H9 (cell line): Measurements from ENCODE around the gene LRP8. TPM values are rescaled to one million over a fixed set of nuclear protein-coding genes. Genes with fewer than 3 reads are reported as not detected.

Experiments
- DNase-seq: peaks from one replicate; pipeline ENCODE4 v3.0.0-alpha.2; 2017
- H2AFZ ChIP-seq: one replicate; pipeline ENCODE4 v1.6.1; 2013; ENCODE audit warnings: mild to moderate bottlenecking, low read length, control low read depth, moderate library complexity
- H2AK5ac ChIP-seq: 2 replicates; pipeline ENCODE4 v1.6.1; 2013; ENCODE audit warnings: low read length, control low read depth, mixed read lengths; ENCODE audit not compliant: insufficient read length
- H2BK120ac ChIP-seq: one replicate; pipeline ENCODE4 v1.6.1; 2013; ENCODE audit warnings: low read depth, mild to moderate bottlenecking, low read length, control low read depth, inconsistent platforms; ENCODE audit not compliant: poor library complexity, severe bottlenecking
- H2BK12ac ChIP-seq: 2 replicates; pipeline ENCODE4 v1.6.1; 2013; ENCODE audit warnings: low read length, control low read depth, mixed read lengths, low read depth; ENCODE audit not compliant: insufficient read length
- H2BK15ac ChIP-seq: 2 replicates; pipeline ENCODE4 v1.6.1; 2013; ENCODE audit warnings: low read depth, low read length, control low read depth
- H2BK20ac ChIP-seq: one replicate; pipeline ENCODE4 v1.6.1; 2013; ENCODE audit warnings: low read depth, mild to moderate bottlenecking, low read length, control low read depth, inconsistent platforms; ENCODE audit not compliant: poor library complexity, severe bottlenecking
- H2BK5ac ChIP-seq: 2 replicates; pipeline ENCODE4 v1.6.1; 2013; ENCODE audit warnings: low read length, control low read depth, mixed read lengths; ENCODE audit not compliant: insufficient read length
- H3K14ac ChIP-seq: 2 replicates; pipeline ENCODE4 v1.6.1; 2013; ENCODE audit warnings: low read length, control low read depth; ENCODE audit not compliant: insufficient read depth
- H3K18ac ChIP-seq: 2 replicates; pipeline ENCODE4 v1.6.1; 2013; ENCODE audit warnings: low read depth, mild to moderate bottlenecking, mixed read lengths, low read length, control low read depth; ENCODE audit not compliant: insufficient read length
- H3K23ac ChIP-seq: 2 replicates; pipeline ENCODE4 v1.6.1; 2013; ENCODE audit warnings: low read length, control low read depth, mixed read lengths, low read depth; ENCODE audit not compliant: insufficient read length
- H3K23me2 ChIP-seq: 2 replicates; pipeline ENCODE4 v1.6.1; 2013; ENCODE audit warnings: low read depth, mild to moderate bottlenecking, mixed read lengths, low read length, control low read depth; ENCODE audit not compliant: insufficient read length, poor library complexity, severe bottlenecking
- H3K27ac ChIP-seq: 2 replicates; pipeline ENCODE4 v1.5.1; 2013; ENCODE audit warnings: low read length, control low read depth, mixed read lengths, low read depth; ENCODE audit not compliant: insufficient read length
- H3K27me3 ChIP-seq: 2 replicates; pipeline ENCODE4 v1.6.1; 2013; ENCODE audit warnings: low read length, control low read depth, inconsistent platforms; ENCODE audit not compliant: insufficient read depth
- H3K4ac ChIP-seq: 2 replicates; pipeline ENCODE4 v1.6.1; 2013; ENCODE audit warnings: low read depth, mild to moderate bottlenecking, control low read depth, inconsistent platforms, low read length, moderate library complexity
- H3K4me1 ChIP-seq: 2 replicates; pipeline ENCODE4 v1.6.1; 2013; ENCODE audit warnings: low read length, control low read depth, inconsistent platforms; ENCODE audit not compliant: insufficient read depth
- H3K4me2 ChIP-seq: 2 replicates; pipeline ENCODE4 v1.6.1; 2013; ENCODE audit warnings: low read length, control low read depth, mixed read lengths; ENCODE audit not compliant: insufficient read length, insufficient read depth
- H3K56ac ChIP-seq: 2 replicates; pipeline ENCODE4 v1.6.1; 2013; ENCODE audit warnings: low read depth, mild to moderate bottlenecking, mixed read lengths, low read length, control low read depth; ENCODE audit not compliant: insufficient read length
- H3K79me1 ChIP-seq: 2 replicates; pipeline ENCODE4 v1.6.1; 2013; ENCODE audit warnings: low read depth, mild to moderate bottlenecking, moderate library complexity, low read length, control low read depth, inconsistent platforms; ENCODE audit not compliant: insufficient read depth, poor library complexity, severe bottlenecking
- H3K79me2 ChIP-seq: 2 replicates; pipeline ENCODE4 v1.6.1; 2013; ENCODE audit warnings: low read length, control low read depth, inconsistent platforms; ENCODE audit not compliant: insufficient read depth
- H3K9ac ChIP-seq: 2 replicates; pipeline ENCODE4 v1.6.1; 2013; ENCODE audit warnings: low read length, control low read depth, mixed read lengths; ENCODE audit not compliant: insufficient read length; ENCODE audit errors: extremely low read depth
- H3K9me3 ChIP-seq: one replicate; pipeline ENCODE4 v1.6.1; 2013; ENCODE audit warnings: low read depth, low read length, inconsistent platforms; ENCODE audit not compliant: control insufficient read depth
- H3T11ph ChIP-seq: one replicate; pipeline ENCODE4 v1.6.1; 2013; ENCODE audit warnings: mild to moderate bottlenecking, low read length, control low read depth, inconsistent platforms
- H4K20me1 ChIP-seq: one replicate; pipeline ENCODE4 v1.6.1; 2013; ENCODE audit not compliant: control insufficient read depth, insufficient read length, insufficient read depth
- H4K5ac ChIP-seq: 2 replicates; pipeline ENCODE4 v1.6.1; 2013; ENCODE audit warnings: low read depth, mild to moderate bottlenecking, mixed read lengths, low read length, control low read depth; ENCODE audit not compliant: insufficient read length
- H4K8ac ChIP-seq: replicated peaks from 2 replicates; pipeline ENCODE4 v1.6.1; 2013; ENCODE audit warnings: low read length, control low read depth, mixed read lengths, low read depth; ENCODE audit not compliant: insufficient read length
- H4K91ac ChIP-seq: 2 replicates; pipeline ENCODE4 v1.6.1; 2013; ENCODE audit warnings: low read depth, mild to moderate bottlenecking, moderate library complexity, mixed read lengths, low read length, control low read depth; ENCODE audit not compliant: insufficient read length
- H3K27ac Mint-ChIP-seq, 3 experiments: 2 replicates in 2 of 3; 3 replicates in 1 of 3; pipeline ENCODE4 v1.8.0; 2020 to 2021; ENCODE audit warnings: mixed read lengths in 3 of 3, mild to moderate bottlenecking in 1 of 3, moderate library complexity in 1 of 3
- H3K27me3 Mint-ChIP-seq: 2 replicates; pipeline ENCODE4 v1.8.0; 2021; ENCODE audit warnings: low read depth, mild to moderate bottlenecking, moderate library complexity, mixed read lengths
- H3K36me3 Mint-ChIP-seq, 3 experiments: 2 replicates in 2 of 3; 3 replicates in 1 of 3; pipeline ENCODE4 v1.8.0; 2020 to 2021; ENCODE audit warnings: low read depth in 3 of 3, mixed read lengths in 3 of 3; ENCODE audit not compliant: insufficient read depth in 1 of 3
- H3K4me1 Mint-ChIP-seq, 2 experiments: 2 replicates each; pipeline ENCODE4 v1.8.0; 2020; ENCODE audit warnings: mixed read lengths in 2 of 2
- H3K4me3 Mint-ChIP-seq, 2 experiments: 2 replicates in 1 of 2; 3 replicates in 1 of 2; pipeline ENCODE4 v1.8.0; 2020 to 2021; ENCODE audit warnings: mild to moderate bottlenecking in 2 of 2, mixed read lengths in 2 of 2, moderate library complexity in 1 of 2
- H3K9me3 Mint-ChIP-seq, 2 experiments: 2 replicates in 1 of 2; 3 replicates in 1 of 2; pipeline ENCODE4 v1.8.0; 2020; ENCODE audit warnings: mild to moderate bottlenecking in 2 of 2, mixed read lengths in 2 of 2, moderate library complexity in 1 of 2
- WGBS: extraction: QIAGEN DNeasy Blood & Tissue Kit; methylation state at CpG from one replicate; pipeline ENCODE4 v1.1.7; 2013; ENCODE audit warnings: missing lambda C conversion rate, low lambda C conversion rate, mixed read lengths; ENCODE audit not compliant: insufficient read length; ENCODE audit errors: extremely low coverage; 5-methylcytosine and 5-hydroxymethylcytosine counted together
- total RNA-seq: library from RNA; stranded (reverse); gene quantifications from 2 replicates; pipeline ENCODE4 v1.2.1, GENCODE V29; 2021
- TF ChIP-seq, protein P1 (sequence below): fragments of 200-600 bp; sonication (generic); conservative IDR thresholded peaks from 3 replicates; pipeline ENCODE4 v1.8.0; 2021; ENCODE audit warnings: antibody characterized with exemption, mild to moderate bottlenecking

The LRP8 gene
- total RNA-seq, 1 experiment from 2014 or later, result 78.6 TPM

DNA sequence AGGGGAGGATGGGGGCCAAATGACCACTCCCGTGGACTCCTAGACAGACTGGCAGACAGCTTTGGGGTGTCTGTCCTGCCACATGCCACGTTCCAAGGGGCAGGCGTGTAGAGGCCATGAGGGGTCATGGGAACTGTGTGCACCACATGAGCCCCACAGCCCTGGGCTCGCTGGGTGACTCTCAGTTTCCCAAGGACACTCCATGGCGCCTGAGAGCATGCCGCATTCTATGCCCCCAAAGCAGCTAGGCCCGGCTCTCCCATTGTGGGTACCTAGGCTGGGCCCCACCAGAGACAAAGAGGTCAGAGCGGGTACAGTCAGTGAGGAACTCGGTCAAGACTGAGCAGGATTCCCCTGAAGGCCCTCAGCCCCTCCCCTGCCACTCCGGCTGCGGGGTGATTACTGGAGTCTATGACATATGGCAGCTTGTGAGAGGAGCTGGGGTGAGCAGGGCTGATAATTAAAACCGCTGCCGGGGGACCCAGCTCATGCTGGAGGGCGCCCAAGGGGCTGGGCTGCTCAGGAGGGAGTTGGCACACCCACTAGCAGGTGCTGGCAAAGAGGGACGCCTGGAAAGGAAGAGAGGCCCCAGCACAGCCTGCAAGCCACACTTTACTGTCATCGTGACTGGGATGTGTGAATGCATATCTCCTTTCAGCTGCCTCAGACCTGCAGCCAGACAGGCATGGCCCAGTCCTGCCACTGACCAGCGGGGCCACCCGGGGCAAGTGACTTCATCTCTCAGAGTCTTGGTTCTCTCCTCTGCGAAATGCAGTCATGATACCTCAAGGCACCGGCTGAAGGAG lies 8.4 kb downstream of the LRP8 start:
- H3K14ac ChIP-seq, result no peak overlapping the region
- no peaks in the 10 kb centered on the region for H3K9me3 Mint-ChIP-seq
- H3K23ac ChIP-seq, result no peak overlapping the region
- H3K27me3 ChIP-seq, result no peaks in the 10 kb centered on the region
- no peak overlapping the region for H3K18ac ChIP-seq
- TF ChIP-seq, protein P1, sequence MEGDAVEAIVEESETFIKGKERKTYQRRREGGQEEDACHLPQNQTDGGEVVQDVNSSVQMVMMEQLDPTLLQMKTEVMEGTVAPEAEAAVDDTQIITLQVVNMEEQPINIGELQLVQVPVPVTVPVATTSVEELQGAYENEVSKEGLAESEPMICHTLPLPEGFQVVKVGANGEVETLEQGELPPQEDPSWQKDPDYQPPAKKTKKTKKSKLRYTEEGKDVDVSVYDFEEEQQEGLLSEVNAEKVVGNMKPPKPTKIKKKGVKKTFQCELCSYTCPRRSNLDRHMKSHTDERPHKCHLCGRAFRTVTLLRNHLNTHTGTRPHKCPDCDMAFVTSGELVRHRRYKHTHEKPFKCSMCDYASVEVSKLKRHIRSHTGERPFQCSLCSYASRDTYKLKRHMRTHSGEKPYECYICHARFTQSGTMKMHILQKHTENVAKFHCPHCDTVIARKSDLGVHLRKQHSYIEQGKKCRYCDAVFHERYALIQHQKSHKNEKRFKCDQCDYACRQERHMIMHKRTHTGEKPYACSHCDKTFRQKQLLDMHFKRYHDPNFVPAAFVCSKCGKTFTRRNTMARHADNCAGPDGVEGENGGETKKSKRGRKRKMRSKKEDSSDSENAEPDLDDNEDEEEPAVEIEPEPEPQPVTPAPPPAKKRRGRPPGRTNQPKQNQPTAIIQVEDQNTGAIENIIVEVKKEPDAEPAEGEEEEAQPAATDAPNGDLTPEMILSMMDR, result no peak
- H3K4me1 ChIP-seq, result no peaks in the 10 kb centered on the region
- H3K56ac ChIP-seq, result no peak overlapping the region
- H3K4me2 ChIP-seq, result no peak overlapping the region
- no peak overlapping the region for H3K4ac ChIP-seq
- H2BK120ac ChIP-seq, result no peak overlapping the region
- H4K5ac ChIP-seq, result no peak overlapping the region
- H2BK12ac ChIP-seq, result no peak overlapping the region
- no peak for DNase-seq
- H2BK15ac ChIP-seq, result no peak overlapping the region
- H3K27ac ChIP-seq, result no peak overlapping the region
- H3K9ac ChIP-seq, result no peak overlapping the region
- H3K23me2 ChIP-seq, result no peaks in the 10 kb centered on the region
- H3K27me3 Mint-ChIP-seq, result no peaks in the 10 kb centered on the region; the same call in 1 of the 2 replicates
- H2BK20ac ChIP-seq, result no peak overlapping the region
- no peak overlapping the region for H3T11ph ChIP-seq
- no peak overlapping the region for H4K8ac ChIP-seq
- no peaks in the 10 kb centered on the region for H4K20me1 ChIP-seq
- peak overlapping the region in 2 of 3 experiments; percentile 77; a peak in 2 of 7 replicates for H3K27ac Mint-ChIP-seq
- no peak overlapping the region for H2AK5ac ChIP-seq
- no peaks in the 10 kb centered on the region for H3K9me3 ChIP-seq
- no peak overlapping the region for H4K91ac ChIP-seq
- H3K36me3 Mint-ChIP-seq, result peaks cover 31 to 82% (median 57%) of the 10 kb centered on the region in 3 experiments
- WGBS, result no CpG with 5 or more reads among the region's 20 CpGs
- peaks cover 24 to 33% of the 10 kb centered on the region in 2 experiments for H3K4me1 Mint-ChIP-seq
- peaks cover 11% of the 10 kb centered on the region; the same call in 1 of the 2 replicates for H3K79me2 ChIP-seq
- no peak overlapping the region for H3K4me3 Mint-ChIP-seq
- no peak overlapping the region for H2BK5ac ChIP-seq
- H2AFZ ChIP-seq, result no peak overlapping the region
- peaks cover 7% of the 10 kb centered on the region for H3K79me1 ChIP-seq
